ENCODE data around the gene HLF. TPM values are rescaled to one million over a fixed set of nuclear protein-coding genes. Genes with fewer than 3 reads are reported as not detected.

The HLF gene
- total RNA-seq, 1 donor: 1.7 TPM

GRCh38 chr17:55301521-55302406 lies 37.0 kb downstream of the HLF start:
- Histone ChIP-seq H3K9me3 (ENCODE audit: low read depth, low read length) (no peaks in the 10 kb centered on the region), H3K4me1 (ENCODE audit: insufficient read depth, low read length) (no peaks in the 10 kb centered on the region), H3K27me3 (ENCODE audit: insufficient read depth, low read length) (no peaks in the 10 kb centered on the region), H3K4me3 (ENCODE audit: low read length) (no peak overlapping the region)

GRCh38 chr17:55302407-55302787 lies 37.6 kb downstream of the HLF start:
- Histone ChIP-seq H3K27me3 (ENCODE audit: insufficient read depth, low read length) (no peaks in the 10 kb centered on the region), H3K9me3 (ENCODE audit: low read depth, low read length) (no peaks in the 10 kb centered on the region), H3K4me3 (ENCODE audit: low read length) (no peak overlapping the region), H3K4me1 (ENCODE audit: insufficient read depth, low read length) (no peaks in the 10 kb centered on the region)

- Histone ChIP-seq H3K4me1 (ENCODE audit: insufficient read depth, low read length) (no peaks in the 10 kb centered on the region), H3K9me3 (ENCODE audit: low read depth, low read length) (no peaks in the 10 kb centered on the region), H3K27me3 (ENCODE audit: insufficient read depth, low read length) (no peaks in the 10 kb centered on the region), H3K4me3 (ENCODE audit: low read length) (no peak overlapping the region)
These were observed 38.3 kb downstream of the HLF start for GRCh38 chr17:55303008-55303493.

GRCh38 chr17:55303701-55304145 lies 39.0 kb downstream of the HLF start:
- no peaks in the 10 kb centered on the region for H3K4me1 ChIP-seq (ENCODE audit: insufficient read depth, low read length)
- no peaks in the 10 kb centered on the region for H3K9me3 ChIP-seq (ENCODE audit: low read depth, low read length)
- no peak overlapping the region for H3K4me3 ChIP-seq (ENCODE audit: low read length)
- no peaks in the 10 kb centered on the region for H3K27me3 ChIP-seq (ENCODE audit: insufficient read depth, low read length)

GRCh38 chr17:55304171-55304859 lies 39.6 kb downstream of the HLF start:
- no peaks in the 10 kb centered on the region for H3K9me3 ChIP-seq (ENCODE audit: low read depth, low read length)
- no peaks in the 10 kb centered on the region for H3K4me1 ChIP-seq (ENCODE audit: insufficient read depth, low read length)
- no peak overlapping the region for H3K4me3 ChIP-seq (ENCODE audit: low read length)
- no peaks in the 10 kb centered on the region for H3K27me3 ChIP-seq (ENCODE audit: insufficient read depth, low read length)

GRCh38 chr17:55305321-55306087 lies 40.7 kb downstream of the HLF start:
- H3K4me3 ChIP-seq (ENCODE audit: low read length): no peak overlapping the region
- H3K9me3 ChIP-seq (ENCODE audit: low read depth, low read length): no peaks in the 10 kb centered on the region
- H3K4me1 ChIP-seq (ENCODE audit: insufficient read depth, low read length): no peaks in the 10 kb centered on the region

GRCh38 chr17:55307879-55308278 lies 43.1 kb downstream of the HLF start:
- no peak overlapping the region for H3K4me3 ChIP-seq (ENCODE audit: low read length)
- H3K4me1 ChIP-seq (ENCODE audit: insufficient read depth, low read length): no peaks in the 10 kb centered on the region

More at GRCh38 chr17:55305321-55306087, 40.7 kb downstream of the HLF start:
- H3K27me3 ChIP-seq (ENCODE audit: insufficient read depth, low read length): no peaks in the 10 kb centered on the region

GRCh38 chr17:55308613-55309391 lies 44.0 kb downstream of the HLF start:
- Histone ChIP-seq H3K4me3 (ENCODE audit: low read length) (no peak overlapping the region), H3K4me1 (ENCODE audit: insufficient read depth, low read length) (no peaks in the 10 kb centered on the region), H3K9me3 (ENCODE audit: low read depth, low read length) (no peaks in the 10 kb centered on the region), H3K27me3 (ENCODE audit: insufficient read depth, low read length) (no peaks in the 10 kb centered on the region)

More at GRCh38 chr17:55307879-55308278, 43.1 kb downstream of the HLF start:
- Histone ChIP-seq H3K27me3 (ENCODE audit: insufficient read depth, low read length) (no peaks in the 10 kb centered on the region), H3K9me3 (ENCODE audit: low read depth, low read length) (no peaks in the 10 kb centered on the region)

- Histone ChIP-seq H3K4me1 (ENCODE audit: insufficient read depth, low read length) (no peaks in the 10 kb centered on the region), H3K4me3 (ENCODE audit: low read length) (no peak overlapping the region), H3K27me3 (ENCODE audit: insufficient read depth, low read length) (no peaks in the 10 kb centered on the region)
These were observed 47.1 kb downstream of the HLF start for GRCh38 chr17:55311767-55312375.

GRCh38 chr17:55312852-55313251 lies 48.1 kb downstream of the HLF start:
- Histone ChIP-seq H3K4me3 (ENCODE audit: low read length) (no peak overlapping the region), H3K4me1 (ENCODE audit: insufficient read depth, low read length) (no peaks in the 10 kb centered on the region), H3K27me3 (ENCODE audit: insufficient read depth, low read length) (no peaks in the 10 kb centered on the region), H3K9me3 (ENCODE audit: low read depth, low read length) (no peaks in the 10 kb centered on the region)

More at GRCh38 chr17:55311767-55312375, 47.1 kb downstream of the HLF start:
- H3K9me3 ChIP-seq (ENCODE audit: low read depth, low read length): no peaks in the 10 kb centered on the region

GRCh38 chr17:55314061-55314783 lies 49.5 kb downstream of the HLF start:
- no peaks in the 10 kb centered on the region for H3K9me3 ChIP-seq (ENCODE audit: low read depth, low read length)
- no peaks in the 10 kb centered on the region for H3K4me1 ChIP-seq (ENCODE audit: insufficient read depth, low read length)
- no peaks in the 10 kb centered on the region for H3K27me3 ChIP-seq (ENCODE audit: insufficient read depth, low read length)
- no peak overlapping the region for H3K4me3 ChIP-seq (ENCODE audit: low read length)

- Histone ChIP-seq H3K27me3 (ENCODE audit: insufficient read depth, low read length) (no peaks in the 10 kb centered on the region), H3K4me1 (ENCODE audit: insufficient read depth, low read length) (no peaks in the 10 kb centered on the region), H3K9me3 (ENCODE audit: low read depth, low read length) (no peaks in the 10 kb centered on the region), H3K4me3 (ENCODE audit: low read length) (no peak overlapping the region)
These were observed 50.2 kb downstream of the HLF start for GRCh38 chr17:55314784-55315491.

- H3K4me1 ChIP-seq (ENCODE audit: insufficient read depth, low read length): no peaks in the 10 kb centered on the region
- no peaks in the 10 kb centered on the region for H3K27me3 ChIP-seq (ENCODE audit: insufficient read depth, low read length)
- no peaks in the 10 kb centered on the region for H3K9me3 ChIP-seq (ENCODE audit: low read depth, low read length)
- H3K4me3 ChIP-seq (ENCODE audit: low read length): no peak overlapping the region
These were observed 51.7 kb downstream of the HLF start for GRCh38 chr17:55316499-55316898.

Measured in mononuclear cell (primary cell).